SK-N-SH (cell line): ENCODE data around the gene CDK11B.

Experiments
- CTCF ChIP-seq: fragments of 200-600 bp; sonication (generic); IDR thresholded peaks from 2 replicates; pipeline ENCODE4 v1.6.1; 2017; ENCODE audit warnings: antibody characterized with exemption, mild to moderate bottlenecking, moderate library complexity
- EZH2phosphoT487 ChIP-seq: fragments of 200-600 bp; sonication (generic); IDR thresholded peaks from 2 replicates; pipeline ENCODE4 v1.6.1; 2017; ENCODE audit warnings: low read depth, mixed run types, mild to moderate bottlenecking, antibody characterized with exemption, moderate library complexity, borderline replicate concordance
- FOXM1 ChIP-seq: IDR thresholded peaks from 2 replicates; pipeline ENCODE4 v1.4.0; 2012; ENCODE audit warnings: low read depth, mild to moderate bottlenecking
- GATA2 ChIP-seq: sonication (generic); formaldehyde crosslinking; IDR thresholded peaks from 2 replicates; pipeline ENCODE4 v1.5.0; 2020; ENCODE audit warnings: mild to moderate bottlenecking, missing genetic modification reagents
- POLR2AphosphoS5 ChIP-seq: IDR thresholded peaks from 2 replicates; pipeline ENCODE4 v1.6.1; 2012; ENCODE audit warnings: low read depth, low read length
- RAD21 ChIP-seq: IDR thresholded peaks from 2 replicates; pipeline ENCODE4 v1.6.1; 2012; ENCODE audit warnings: mild to moderate bottlenecking, low read length
- REST ChIP-seq: IDR thresholded peaks from 2 replicates; pipeline ENCODE4 v1.6.1; 2012; ENCODE audit warnings: mild to moderate bottlenecking, low read depth, low read length, moderate library complexity
- RFX5 ChIP-seq: IDR thresholded peaks from 2 replicates; pipeline ENCODE4 v1.6.1; 2012; ENCODE audit warnings: mild to moderate bottlenecking, improper control_type of control experiment, low read length
- RXRA ChIP-seq: IDR thresholded peaks from 2 replicates; pipeline ENCODE4 v1.4.0; 2012; ENCODE audit warnings: low read depth, mild to moderate bottlenecking, borderline replicate concordance
- SMC3 ChIP-seq: IDR thresholded peaks from 2 replicates; pipeline ENCODE4 v1.6.1; 2012; ENCODE audit warnings: low read depth, low read length, improper control_type of control experiment
- TF ChIP-seq, protein P1 (sequence below): IDR thresholded peaks from 2 replicates; pipeline ENCODE4 v1.4.0; 2012; ENCODE audit warnings: low read depth, borderline replicate concordance
- TF ChIP-seq, protein P2 (sequence below): IDR thresholded peaks from 2 replicates; pipeline ENCODE4; 2012

DNA sequence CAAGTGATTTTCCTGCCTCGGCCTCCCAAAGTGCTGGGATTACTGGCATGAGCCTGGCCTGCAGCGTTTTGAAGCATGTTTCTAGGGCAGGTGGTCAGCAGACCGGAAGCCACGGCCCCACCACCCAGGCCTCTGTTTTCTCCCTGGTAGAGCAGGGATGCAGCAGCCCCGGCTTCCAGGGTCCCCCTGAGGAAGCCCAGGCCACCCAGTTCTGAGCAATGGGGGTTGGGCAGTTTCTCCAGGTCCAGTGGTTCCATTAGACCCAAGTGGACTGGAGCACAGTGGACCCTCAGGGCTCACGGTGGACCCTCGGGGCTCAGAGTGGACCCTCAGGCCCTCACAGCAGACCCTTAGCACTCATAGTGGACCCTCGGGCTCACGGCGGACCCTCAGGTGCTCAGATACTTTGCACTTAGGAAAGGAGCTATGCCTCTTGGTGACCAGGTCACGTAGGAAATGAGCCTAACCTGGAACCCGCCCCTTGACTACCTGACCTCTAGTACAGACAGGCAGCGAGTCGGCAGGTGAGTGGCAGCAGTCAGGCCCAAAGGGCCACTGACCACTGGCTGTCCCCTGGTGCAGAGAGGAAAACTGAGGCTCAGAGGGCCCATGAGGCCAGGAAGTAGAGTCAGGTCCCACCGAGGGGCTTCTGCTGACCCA is 54.3 kb downstream of the CDK11B start:
- TF ChIP-seq CTCF = no peak
- TF ChIP-seq REST = no peak
- no peak for TF ChIP-seq RAD21
- TF ChIP-seq, protein P1, sequence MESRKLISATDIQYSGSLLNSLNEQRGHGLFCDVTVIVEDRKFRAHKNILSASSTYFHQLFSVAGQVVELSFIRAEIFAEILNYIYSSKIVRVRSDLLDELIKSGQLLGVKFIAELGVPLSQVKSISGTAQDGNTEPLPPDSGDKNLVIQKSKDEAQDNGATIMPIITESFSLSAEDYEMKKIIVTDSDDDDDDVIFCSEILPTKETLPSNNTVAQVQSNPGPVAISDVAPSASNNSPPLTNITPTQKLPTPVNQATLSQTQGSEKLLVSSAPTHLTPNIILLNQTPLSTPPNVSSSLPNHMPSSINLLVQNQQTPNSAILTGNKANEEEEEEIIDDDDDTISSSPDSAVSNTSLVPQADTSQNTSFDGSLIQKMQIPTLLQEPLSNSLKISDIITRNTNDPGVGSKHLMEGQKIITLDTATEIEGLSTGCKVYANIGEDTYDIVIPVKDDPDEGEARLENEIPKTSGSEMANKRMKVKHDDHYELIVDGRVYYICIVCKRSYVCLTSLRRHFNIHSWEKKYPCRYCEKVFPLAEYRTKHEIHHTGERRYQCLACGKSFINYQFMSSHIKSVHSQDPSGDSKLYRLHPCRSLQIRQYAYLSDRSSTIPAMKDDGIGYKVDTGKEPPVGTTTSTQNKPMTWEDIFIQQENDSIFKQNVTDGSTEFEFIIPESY = no peak
- TF ChIP-seq RXRA = no peak
- no peak for TF ChIP-seq EZH2phosphoT487
- TF ChIP-seq, protein P2, sequence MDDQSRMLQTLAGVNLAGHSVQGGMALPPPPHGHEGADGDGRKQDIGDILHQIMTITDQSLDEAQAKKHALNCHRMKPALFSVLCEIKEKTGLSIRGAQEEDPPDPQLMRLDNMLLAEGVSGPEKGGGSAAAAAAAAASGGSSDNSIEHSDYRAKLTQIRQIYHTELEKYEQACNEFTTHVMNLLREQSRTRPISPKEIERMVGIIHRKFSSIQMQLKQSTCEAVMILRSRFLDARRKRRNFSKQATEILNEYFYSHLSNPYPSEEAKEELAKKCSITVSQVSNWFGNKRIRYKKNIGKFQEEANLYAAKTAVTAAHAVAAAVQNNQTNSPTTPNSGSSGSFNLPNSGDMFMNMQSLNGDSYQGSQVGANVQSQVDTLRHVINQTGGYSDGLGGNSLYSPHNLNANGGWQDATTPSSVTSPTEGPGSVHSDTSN = no peak
- no peak for TF ChIP-seq FOXM1
- TF ChIP-seq RFX5 = no peak
- no peak for TF ChIP-seq POLR2AphosphoS5
- TF ChIP-seq SMC3 = no peak
- no peak for TF ChIP-seq GATA2 (CRISPR knock-in tag)
